Measurements from ENCODE around the gene SEPTIN3. TPM values are rescaled to one million over a fixed set of nuclear protein-coding genes. Genes with fewer than 3 reads are reported as not detected.

Gene SEPTIN3
- total RNA-seq, 4 donors from 2014 or later = 0.13 to 1.2 (median 0.93) TPM; not detected in 1

GRCh38 chr22:41957941-41958556, 11.2 kb upstream of the SEPTIN3 start:
- WGBS, 2 donors (ENCODE audit: low coverage in 1 of 2) = 71% methylated on average over 2 of the region's 23 CpGs; no CpG with 5 or more reads in 1 of the 2 donors
- ATAC-seq = peak; percentile 26
- TF ChIP-seq EP300 (IDR thresholded peaks at IDR 0.05) = no peak
- TF ChIP-seq CTCF (IDR thresholded peaks at IDR 0.05) = peak in 1 of 4 experiments; percentile 2
- no peak for TF ChIP-seq POLR2AphosphoS5 (IDR thresholded peaks at IDR 0.05)
- TF ChIP-seq POLR2A (IDR thresholded peaks at IDR 0.05) = no peak
- H3K4me1 ChIP-seq = peaks cover 0 to 19% (median 5%) of the 10 kb centered on the region in 3 donors
- no peaks in the 10 kb centered on the region for H3K36me3 ChIP-seq
- peak overlapping the region in 1 of 2 donors; percentile 29 for H3K4me3 ChIP-seq
- H3K27me3 ChIP-seq = peaks cover 11% of the 10 kb centered on the region
- no peaks in the 10 kb centered on the region for H3K9me3 ChIP-seq
- no peak overlapping the region for H3K27ac ChIP-seq

- H3K4me1 ChIP-seq = peaks cover 0 to 23% (median 0%) of the 10 kb centered on the region in 3 donors
- TF ChIP-seq EP300 (IDR thresholded peaks at IDR 0.05) (no peak), POLR2AphosphoS5 (IDR thresholded peaks at IDR 0.05) (no peak), CTCF (IDR thresholded peaks at IDR 0.05) (no peak), POLR2A (IDR thresholded peaks at IDR 0.05) (no peak)
- H3K36me3 ChIP-seq = no peaks in the 10 kb centered on the region
- no peak overlapping the region for H3K27ac ChIP-seq
- H3K9me3 ChIP-seq = no peaks in the 10 kb centered on the region
- WGBS, 2 donors (ENCODE audit: low coverage in 1 of 2) = 38 to 54% methylated on average over 5 to 8 of the region's 9 CpGs
- H3K27me3 ChIP-seq = no peaks in the 10 kb centered on the region
- H3K4me3 ChIP-seq = no peak overlapping the region
- peak; percentile 31 for ATAC-seq
Measured at GRCh38 chr22:41963453-41964111, 5.7 kb upstream of the SEPTIN3 start.

- no peak overlapping the region for H3K27ac ChIP-seq
- H3K27me3 ChIP-seq = peaks cover 2% of the 10 kb centered on the region
- 41 to 58% methylated on average over 2 to 3 of the region's 5 CpGs for WGBS, 2 donors (ENCODE audit: low coverage in 1 of 2)
- H3K36me3 ChIP-seq = no peaks in the 10 kb centered on the region
- TF ChIP-seq EP300 (IDR thresholded peaks at IDR 0.05) = no peak
- TF ChIP-seq CTCF (IDR thresholded peaks at IDR 0.05) = no peak
- TF ChIP-seq POLR2AphosphoS5 (IDR thresholded peaks at IDR 0.05) = no peak
- TF ChIP-seq POLR2A (IDR thresholded peaks at IDR 0.05) = no peak
- H3K9me3 ChIP-seq = no peaks in the 10 kb centered on the region
- no peak overlapping the region for H3K4me3 ChIP-seq
- peaks cover 0 to 23% (median 0%) of the 10 kb centered on the region in 3 donors for H3K4me1 ChIP-seq
- ATAC-seq = no peak
Measured at GRCh38 chr22:41964112-41964491, 5.1 kb upstream of the SEPTIN3 start.

GRCh38 chr22:41966225-41966606, 3.0 kb upstream of the SEPTIN3 start:
- H3K4me3 ChIP-seq = no peak overlapping the region
- H3K9me3 ChIP-seq = no peaks in the 10 kb centered on the region
- no peak for ATAC-seq
- peaks cover 21% of the 10 kb centered on the region for H3K27me3 ChIP-seq
- no peak overlapping the region for H3K27ac ChIP-seq
- 92% methylated on average over 2 of the region's 2 CpGs; no CpG with 5 or more reads in 1 of the 2 donors for WGBS, 2 donors (ENCODE audit: low coverage in 1 of 2)
- TF ChIP-seq EP300 (IDR thresholded peaks at IDR 0.05) (no peak), POLR2A (IDR thresholded peaks at IDR 0.05) (no peak), POLR2AphosphoS5 (IDR thresholded peaks at IDR 0.05) (no peak), CTCF (IDR thresholded peaks at IDR 0.05) (no peak)
- H3K4me1 ChIP-seq = peaks cover 0 to 14% (median 0%) of the 10 kb centered on the region in 3 donors
- H3K36me3 ChIP-seq = no peaks in the 10 kb centered on the region

Measured in gastroesophageal sphincter (tissue), 4 donors.